GM23338 (cell line): ENCODE measurements around the gene IGSF22. TPM values are rescaled to one million over a fixed set of nuclear protein-coding genes. Genes with fewer than 3 reads are reported as not detected.

Experiments
- ATAC-seq: fragments of 200-7000 bp; cut with Tn5 transposase; 3 replicates; pipeline ENCODE4 v1.9.1; 2020
- DNase-seq: peaks from one replicate; pipeline ENCODE4 v3.0.0-alpha.2; 2015; ENCODE audit warnings: low spot score
- H2AFZ ChIP-seq: fragments of 200-600 bp; sonication (generic); 2 replicates; pipeline ENCODE4 v1.8.0; 2016; ENCODE audit warnings: antibody characterized with exemption, mild to moderate bottlenecking, moderate library complexity
- H3F3A ChIP-seq: fragments of 200-600 bp; sonication (generic); replicated peaks from 2 replicates; pipeline ENCODE4 v1.8.0; 2017; ENCODE audit warnings: antibody characterized with exemption, mixed run types, low read depth
- H3K27ac ChIP-seq: fragments of 200-600 bp; sonication (generic); 2 replicates; pipeline ENCODE4 v1.6.1; 2016; ENCODE audit warnings: low read depth
- H3K27me3 ChIP-seq: fragments of 200-600 bp; sonication (generic); 2 replicates; pipeline ENCODE4 v1.8.0; 2016; ENCODE audit warnings: mild to moderate bottlenecking, mixed run types, moderate library complexity; ENCODE audit not compliant: insufficient read depth
- H3K36me3 ChIP-seq: fragments of 200-600 bp; sonication (generic); 2 replicates; pipeline ENCODE4 v1.8.0; 2016; ENCODE audit warnings: mild to moderate bottlenecking; ENCODE audit not compliant: insufficient read depth
- H3K4me1 ChIP-seq: fragments of 200-600 bp; sonication (generic); 2 replicates; pipeline ENCODE4 v1.8.0; 2016; ENCODE audit warnings: mild to moderate bottlenecking, moderate library complexity; ENCODE audit not compliant: insufficient read depth
- H3K4me2 ChIP-seq: fragments of 200-600 bp; sonication (generic); 2 replicates; pipeline ENCODE4 v1.7.1; 2017; ENCODE audit warnings: mixed run types
- H3K4me3 ChIP-seq: fragments of 200-600 bp; sonication (generic); 2 replicates; pipeline ENCODE4 v1.6.1; 2016; ENCODE audit warnings: mixed run types
- H3K79me2 ChIP-seq: fragments of 200-600 bp; sonication (generic); replicated peaks from 2 replicates; pipeline ENCODE4 v1.8.0; 2017; ENCODE audit warnings: mild to moderate bottlenecking; ENCODE audit not compliant: insufficient read depth
- H3K9me2 ChIP-seq: fragments of 200-600 bp; sonication (generic); 2 replicates; pipeline ENCODE4 v1.8.0; 2017; ENCODE audit not compliant: insufficient read depth
- H4K20me1 ChIP-seq: fragments of 200-600 bp; sonication (generic); replicated peaks from 2 replicates; pipeline ENCODE4 v1.8.0; 2017; ENCODE audit warnings: mild to moderate bottlenecking; ENCODE audit not compliant: insufficient read depth
- H3K27ac Mint-ChIP-seq: 2 replicates; pipeline ENCODE4 v1.8.0; 2020; ENCODE audit warnings: inconsistent platforms, mild to moderate bottlenecking, moderate library complexity, mixed read lengths
- H3K27me3 Mint-ChIP-seq: 3 replicates; pipeline ENCODE4 v1.8.0; 2022; ENCODE audit warnings: low read depth, mild to moderate bottlenecking, moderate library complexity, mixed read lengths, inconsistent platforms; ENCODE audit not compliant: insufficient read depth, poor library complexity
- H3K36me3 Mint-ChIP-seq: 3 replicates; pipeline ENCODE4 v1.8.0; 2021; ENCODE audit warnings: low read depth, mild to moderate bottlenecking, inconsistent platforms, moderate library complexity, mixed read lengths
- H3K4me1 Mint-ChIP-seq: 3 replicates; pipeline ENCODE4 v1.8.0; 2020; ENCODE audit warnings: mild to moderate bottlenecking, inconsistent platforms, mixed read lengths
- H3K4me3 Mint-ChIP-seq: 3 replicates; pipeline ENCODE4 v1.8.0; 2021; ENCODE audit warnings: moderate library complexity, mild to moderate bottlenecking, inconsistent platforms, mixed read lengths
- H3K9me3 Mint-ChIP-seq: 3 replicates; pipeline ENCODE4 v1.8.0; 2020; ENCODE audit warnings: moderate library complexity, mild to moderate bottlenecking, inconsistent platforms, mixed read lengths
- CTCF ChIP-seq, 2 experiments: fragments of 200-600 bp in 1 of 2; sonication (generic) in 1 of 2; conservative IDR thresholded peaks; 2 replicates each; pipeline versions ENCODE4 v1.5.1 to v1.6.1; 2016 to 2017; ENCODE audit warnings: antibody characterized with exemption in 2 of 2, low read depth in 2 of 2, mild to moderate bottlenecking in 2 of 2, moderate library complexity in 1 of 2
- ETS1 ChIP-seq: IDR thresholded peaks from 2 replicates; pipeline ENCODE4 v1.6.1; 2016; ENCODE audit warnings: antibody characterized with exemption
- EZH2 ChIP-seq: fragments of 200-600 bp; sonication (generic); IDR thresholded peaks from one replicate; pipeline ENCODE4 v1.8.0; 2017; ENCODE audit warnings: antibody characterized with exemption, mild to moderate bottlenecking, low read depth; ENCODE audit not compliant: unreplicated experiment
- EZH2phosphoT487 ChIP-seq: fragments of 200-600 bp; sonication (generic); IDR thresholded peaks from one replicate; pipeline ENCODE4 v1.8.1; 2018; ENCODE audit warnings: antibody characterized with exemption; ENCODE audit not compliant: unreplicated experiment
- JUNB ChIP-seq: IDR thresholded peaks from one replicate; pipeline ENCODE4 v1.6.1; 2016; ENCODE audit warnings: antibody characterized with exemption; ENCODE audit not compliant: unreplicated experiment
- POLR2AphosphoS5 ChIP-seq: IDR thresholded peaks from 2 replicates; pipeline ENCODE4 v1.6.1; 2016; ENCODE audit warnings: antibody characterized with exemption, low read depth
- STAT1 ChIP-seq: IDR thresholded peaks from one replicate; pipeline ENCODE4 v1.6.1; 2016; ENCODE audit warnings: antibody characterized with exemption; ENCODE audit not compliant: unreplicated experiment
- polyA plus RNA-seq: library from polyadenylated mRNA; unstranded; fragments of >200 nt; fragmentation: Nextera tagmentation; extraction: Ambion mirVana; gene quantifications from 2 replicates; pipeline ENCODE4 v1.2.1, GENCODE V29; 2016
- total RNA-seq: library from RNA; depleted of rRNA; stranded (reverse); fragments of >200 nt; shearing (Covaris generic); gene quantifications from 2 replicates; pipeline ENCODE4 v1.2.3, GENCODE V29; 2014
- TF ChIP-seq, protein P1 (sequence below): fragments of 250-450 bp; sonication (Bioruptor Pico); IDR thresholded peaks from 2 replicates; pipeline ENCODE4 v1.5.0; 2020; ENCODE audit warnings: mild to moderate bottlenecking, moderate library complexity

IGSF22 gene
- total and polyA plus RNA-seq, 2 experiments from 2014 or later = 0.37 TPM; not detected in 1

DNA sequence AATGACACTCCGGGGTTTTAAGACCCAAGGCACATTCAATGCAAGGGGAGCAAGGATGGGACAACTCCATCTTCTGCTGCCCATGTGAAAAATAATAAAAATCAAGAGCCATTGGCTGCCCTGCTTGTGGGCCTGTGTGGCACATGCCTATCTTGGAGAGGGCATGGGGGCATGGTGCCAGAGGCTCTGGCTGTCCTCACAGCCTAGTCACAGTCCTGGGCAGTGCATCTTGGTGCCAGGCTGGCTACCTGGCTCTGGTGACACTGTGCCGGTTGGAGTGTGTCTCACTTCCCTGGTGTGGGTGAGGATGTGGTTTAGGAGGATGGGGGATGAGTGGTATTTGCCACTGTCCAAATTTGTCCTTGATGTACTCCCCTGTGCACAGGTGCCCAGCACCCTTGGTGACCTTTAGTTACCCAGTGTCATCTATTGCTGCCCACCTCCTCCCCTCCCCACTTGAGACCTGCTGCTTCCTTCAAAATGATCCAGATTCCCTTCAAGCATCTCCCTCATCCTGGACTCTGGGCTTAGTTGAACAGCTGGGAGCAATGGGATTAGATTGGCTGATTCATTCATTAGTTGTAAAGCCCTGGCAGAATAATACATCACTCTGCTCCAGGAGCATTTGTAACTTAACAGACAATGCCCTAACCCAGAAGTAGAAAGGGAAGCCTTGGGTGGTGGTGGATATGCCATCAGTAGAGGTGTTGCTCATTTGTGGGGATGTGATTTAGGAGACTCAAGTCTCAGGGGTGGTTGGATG is 22.8 kb downstream of the IGSF22 start (continued):
- no peak for TF ChIP-seq CTCF (conservative IDR thresholded peaks at IDR 0.05; ENCODE audit: low read depth in 2 of 2)
- TF ChIP-seq, protein P1, sequence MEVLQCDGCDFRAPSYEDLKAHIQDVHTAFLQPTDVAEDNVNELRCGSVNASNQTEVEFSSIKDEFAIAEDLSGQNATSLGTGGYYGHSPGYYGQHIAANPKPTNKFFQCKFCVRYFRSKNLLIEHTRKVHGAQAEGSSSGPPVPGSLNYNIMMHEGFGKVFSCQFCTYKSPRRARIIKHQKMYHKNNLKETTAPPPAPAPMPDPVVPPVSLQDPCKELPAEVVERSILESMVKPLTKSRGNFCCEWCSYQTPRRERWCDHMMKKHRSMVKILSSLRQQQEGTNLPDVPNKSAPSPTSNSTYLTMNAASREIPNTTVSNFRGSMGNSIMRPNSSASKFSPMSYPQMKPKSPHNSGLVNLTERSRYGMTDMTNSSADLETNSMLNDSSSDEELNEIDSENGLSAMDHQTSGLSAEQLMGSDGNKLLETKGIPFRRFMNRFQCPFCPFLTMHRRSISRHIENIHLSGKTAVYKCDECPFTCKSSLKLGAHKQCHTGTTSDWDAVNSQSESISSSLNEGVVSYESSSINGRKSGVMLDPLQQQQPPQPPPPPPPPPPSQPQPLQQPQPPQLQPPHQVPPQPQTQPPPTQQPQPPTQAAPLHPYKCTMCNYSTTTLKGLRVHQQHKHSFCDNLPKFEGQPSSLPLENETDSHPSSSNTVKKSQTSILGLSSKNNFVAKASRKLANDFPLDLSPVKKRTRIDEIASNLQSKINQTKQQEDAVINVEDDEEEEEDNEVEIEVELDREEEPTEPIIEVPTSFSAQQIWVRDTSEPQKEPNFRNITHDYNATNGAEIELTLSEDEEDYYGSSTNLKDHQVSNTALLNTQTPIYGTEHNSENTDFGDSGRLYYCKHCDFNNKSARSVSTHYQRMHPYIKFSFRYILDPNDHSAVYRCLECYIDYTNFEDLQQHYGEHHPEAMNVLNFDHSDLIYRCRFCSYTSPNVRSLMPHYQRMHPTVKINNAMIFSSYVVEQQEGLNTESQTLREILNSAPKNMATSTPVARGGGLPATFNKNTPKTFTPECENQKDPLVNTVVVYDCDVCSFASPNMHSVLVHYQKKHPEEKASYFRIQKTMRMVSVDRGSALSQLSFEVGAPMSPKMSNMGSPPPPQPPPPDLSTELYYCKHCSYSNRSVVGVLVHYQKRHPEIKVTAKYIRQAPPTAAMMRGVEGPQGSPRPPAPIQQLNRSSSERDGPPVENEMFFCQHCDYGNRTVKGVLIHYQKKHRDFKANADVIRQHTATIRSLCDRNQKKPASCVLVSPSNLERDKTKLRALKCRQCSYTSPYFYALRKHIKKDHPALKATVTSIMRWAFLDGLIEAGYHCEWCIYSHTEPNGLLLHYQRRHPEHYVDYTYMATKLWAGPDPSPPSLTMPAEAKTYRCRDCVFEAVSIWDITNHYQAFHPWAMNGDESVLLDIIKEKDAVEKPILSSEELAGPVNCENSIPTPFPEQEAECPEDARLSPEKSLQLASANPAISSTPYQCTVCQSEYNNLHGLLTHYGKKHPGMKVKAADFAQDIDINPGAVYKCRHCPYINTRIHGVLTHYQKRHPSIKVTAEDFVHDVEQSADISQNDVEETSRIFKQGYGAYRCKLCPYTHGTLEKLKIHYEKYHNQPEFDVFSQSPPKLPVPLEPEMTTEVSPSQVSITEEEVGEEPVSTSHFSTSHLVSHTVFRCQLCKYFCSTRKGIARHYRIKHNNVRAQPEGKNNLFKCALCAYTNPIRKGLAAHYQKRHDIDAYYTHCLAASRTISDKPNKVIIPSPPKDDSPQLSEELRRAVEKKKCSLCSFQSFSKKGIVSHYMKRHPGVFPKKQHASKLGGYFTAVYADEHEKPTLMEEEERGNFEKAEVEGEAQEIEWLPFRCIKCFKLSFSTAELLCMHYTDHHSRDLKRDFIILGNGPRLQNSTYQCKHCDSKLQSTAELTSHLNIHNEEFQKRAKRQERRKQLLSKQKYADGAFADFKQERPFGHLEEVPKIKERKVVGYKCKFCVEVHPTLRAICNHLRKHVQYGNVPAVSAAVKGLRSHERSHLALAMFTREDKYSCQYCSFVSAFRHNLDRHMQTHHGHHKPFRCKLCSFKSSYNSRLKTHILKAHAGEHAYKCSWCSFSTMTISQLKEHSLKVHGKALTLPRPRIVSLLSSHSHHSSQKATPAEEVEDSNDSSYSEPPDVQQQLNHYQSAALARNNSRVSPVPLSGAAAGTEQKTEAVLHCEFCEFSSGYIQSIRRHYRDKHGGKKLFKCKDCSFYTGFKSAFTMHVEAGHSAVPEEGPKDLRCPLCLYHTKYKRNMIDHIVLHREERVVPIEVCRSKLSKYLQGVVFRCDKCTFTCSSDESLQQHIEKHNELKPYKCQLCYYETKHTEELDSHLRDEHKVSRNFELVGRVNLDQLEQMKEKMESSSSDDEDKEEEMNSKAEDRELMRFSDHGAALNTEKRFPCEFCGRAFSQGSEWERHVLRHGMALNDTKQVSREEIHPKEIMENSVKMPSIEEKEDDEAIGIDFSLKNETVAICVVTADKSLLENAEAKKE (CRISPR knock-in tag) = no peak

- Histone ChIP-seq H3K27ac (no peak overlapping the region), H3K27me3 (peaks cover 29% of the 10 kb centered on the region), H3K4me3 (no peak overlapping the region), H3K9me2 (no peaks in the 10 kb centered on the region), H3K4me2 (no peak overlapping the region), H4K20me1 (no peaks in the 10 kb centered on the region), H3K4me1 (peaks cover 14% of the 10 kb centered on the region; the same call in 1 of the 2 replicates), H3K36me3 (no peaks in the 10 kb centered on the region), H2AFZ (no peak overlapping the region), H3F3A (0 out of 2 replicates have a peak, but pooled peaks cover 2% of the 10 kb centered on the region), H3K79me2 (no peaks in the 10 kb centered on the region)
- no peak overlapping the region for H3K27ac Mint-ChIP-seq
- H3K4me1 Mint-ChIP-seq = peaks cover 14% of the 10 kb centered on the region; the same call in 2 of the 3 replicates
- H3K9me3 Mint-ChIP-seq = no peaks in the 10 kb centered on the region
- DNase-seq = no peak
- H3K4me3 Mint-ChIP-seq = no peak overlapping the region
- peaks cover 14% of the 10 kb centered on the region for H3K27me3 Mint-ChIP-seq
- ATAC-seq = no peak
- no peaks in the 10 kb centered on the region; the same call in 2 of the 3 replicates for H3K36me3 Mint-ChIP-seq
- TF ChIP-seq POLR2AphosphoS5 = no peak
- TF ChIP-seq STAT1 = no peak
- no peak for TF ChIP-seq JUNB
- no peak for TF ChIP-seq ETS1
- TF ChIP-seq EZH2phosphoT487 = no peak
- no peak for TF ChIP-seq EZH2
Measured at GRCh38 chr11:18701614-18702216, 24.3 kb downstream of the IGSF22 start.
